Measurements from ENCODE around the gene CMTM7. TPM values are rescaled to one million over a fixed set of nuclear protein-coding genes. Genes with fewer than 3 reads are reported as not detected.

The CMTM7 gene
- total and polyA plus RNA-seq, 2 of the 8 experiments (the other 6 are each of a cell fraction or from before 2014, with no cell fraction given), result 33.3 to 65.8 TPM

DNA sequence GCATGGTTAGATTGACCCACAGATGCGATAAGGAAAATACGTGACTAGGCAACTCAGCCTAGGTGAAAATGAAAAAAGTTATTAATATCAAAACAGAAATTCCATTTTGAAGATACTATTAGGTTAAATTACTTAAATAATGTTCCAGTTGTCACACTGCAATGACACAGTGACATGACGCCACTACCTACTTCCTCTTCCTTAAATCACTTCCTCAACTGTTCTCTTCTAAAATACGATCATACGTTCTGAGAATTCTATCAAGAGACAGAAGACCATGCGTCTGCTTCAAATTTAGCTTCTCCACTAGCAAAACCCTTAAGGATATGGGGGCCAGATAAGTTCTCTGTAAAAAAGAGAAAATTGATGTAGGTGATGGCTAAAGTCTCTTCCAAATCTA, 92.8 kb downstream of the CMTM7 start (continued):
- TF ChIP-seq, protein P1, sequence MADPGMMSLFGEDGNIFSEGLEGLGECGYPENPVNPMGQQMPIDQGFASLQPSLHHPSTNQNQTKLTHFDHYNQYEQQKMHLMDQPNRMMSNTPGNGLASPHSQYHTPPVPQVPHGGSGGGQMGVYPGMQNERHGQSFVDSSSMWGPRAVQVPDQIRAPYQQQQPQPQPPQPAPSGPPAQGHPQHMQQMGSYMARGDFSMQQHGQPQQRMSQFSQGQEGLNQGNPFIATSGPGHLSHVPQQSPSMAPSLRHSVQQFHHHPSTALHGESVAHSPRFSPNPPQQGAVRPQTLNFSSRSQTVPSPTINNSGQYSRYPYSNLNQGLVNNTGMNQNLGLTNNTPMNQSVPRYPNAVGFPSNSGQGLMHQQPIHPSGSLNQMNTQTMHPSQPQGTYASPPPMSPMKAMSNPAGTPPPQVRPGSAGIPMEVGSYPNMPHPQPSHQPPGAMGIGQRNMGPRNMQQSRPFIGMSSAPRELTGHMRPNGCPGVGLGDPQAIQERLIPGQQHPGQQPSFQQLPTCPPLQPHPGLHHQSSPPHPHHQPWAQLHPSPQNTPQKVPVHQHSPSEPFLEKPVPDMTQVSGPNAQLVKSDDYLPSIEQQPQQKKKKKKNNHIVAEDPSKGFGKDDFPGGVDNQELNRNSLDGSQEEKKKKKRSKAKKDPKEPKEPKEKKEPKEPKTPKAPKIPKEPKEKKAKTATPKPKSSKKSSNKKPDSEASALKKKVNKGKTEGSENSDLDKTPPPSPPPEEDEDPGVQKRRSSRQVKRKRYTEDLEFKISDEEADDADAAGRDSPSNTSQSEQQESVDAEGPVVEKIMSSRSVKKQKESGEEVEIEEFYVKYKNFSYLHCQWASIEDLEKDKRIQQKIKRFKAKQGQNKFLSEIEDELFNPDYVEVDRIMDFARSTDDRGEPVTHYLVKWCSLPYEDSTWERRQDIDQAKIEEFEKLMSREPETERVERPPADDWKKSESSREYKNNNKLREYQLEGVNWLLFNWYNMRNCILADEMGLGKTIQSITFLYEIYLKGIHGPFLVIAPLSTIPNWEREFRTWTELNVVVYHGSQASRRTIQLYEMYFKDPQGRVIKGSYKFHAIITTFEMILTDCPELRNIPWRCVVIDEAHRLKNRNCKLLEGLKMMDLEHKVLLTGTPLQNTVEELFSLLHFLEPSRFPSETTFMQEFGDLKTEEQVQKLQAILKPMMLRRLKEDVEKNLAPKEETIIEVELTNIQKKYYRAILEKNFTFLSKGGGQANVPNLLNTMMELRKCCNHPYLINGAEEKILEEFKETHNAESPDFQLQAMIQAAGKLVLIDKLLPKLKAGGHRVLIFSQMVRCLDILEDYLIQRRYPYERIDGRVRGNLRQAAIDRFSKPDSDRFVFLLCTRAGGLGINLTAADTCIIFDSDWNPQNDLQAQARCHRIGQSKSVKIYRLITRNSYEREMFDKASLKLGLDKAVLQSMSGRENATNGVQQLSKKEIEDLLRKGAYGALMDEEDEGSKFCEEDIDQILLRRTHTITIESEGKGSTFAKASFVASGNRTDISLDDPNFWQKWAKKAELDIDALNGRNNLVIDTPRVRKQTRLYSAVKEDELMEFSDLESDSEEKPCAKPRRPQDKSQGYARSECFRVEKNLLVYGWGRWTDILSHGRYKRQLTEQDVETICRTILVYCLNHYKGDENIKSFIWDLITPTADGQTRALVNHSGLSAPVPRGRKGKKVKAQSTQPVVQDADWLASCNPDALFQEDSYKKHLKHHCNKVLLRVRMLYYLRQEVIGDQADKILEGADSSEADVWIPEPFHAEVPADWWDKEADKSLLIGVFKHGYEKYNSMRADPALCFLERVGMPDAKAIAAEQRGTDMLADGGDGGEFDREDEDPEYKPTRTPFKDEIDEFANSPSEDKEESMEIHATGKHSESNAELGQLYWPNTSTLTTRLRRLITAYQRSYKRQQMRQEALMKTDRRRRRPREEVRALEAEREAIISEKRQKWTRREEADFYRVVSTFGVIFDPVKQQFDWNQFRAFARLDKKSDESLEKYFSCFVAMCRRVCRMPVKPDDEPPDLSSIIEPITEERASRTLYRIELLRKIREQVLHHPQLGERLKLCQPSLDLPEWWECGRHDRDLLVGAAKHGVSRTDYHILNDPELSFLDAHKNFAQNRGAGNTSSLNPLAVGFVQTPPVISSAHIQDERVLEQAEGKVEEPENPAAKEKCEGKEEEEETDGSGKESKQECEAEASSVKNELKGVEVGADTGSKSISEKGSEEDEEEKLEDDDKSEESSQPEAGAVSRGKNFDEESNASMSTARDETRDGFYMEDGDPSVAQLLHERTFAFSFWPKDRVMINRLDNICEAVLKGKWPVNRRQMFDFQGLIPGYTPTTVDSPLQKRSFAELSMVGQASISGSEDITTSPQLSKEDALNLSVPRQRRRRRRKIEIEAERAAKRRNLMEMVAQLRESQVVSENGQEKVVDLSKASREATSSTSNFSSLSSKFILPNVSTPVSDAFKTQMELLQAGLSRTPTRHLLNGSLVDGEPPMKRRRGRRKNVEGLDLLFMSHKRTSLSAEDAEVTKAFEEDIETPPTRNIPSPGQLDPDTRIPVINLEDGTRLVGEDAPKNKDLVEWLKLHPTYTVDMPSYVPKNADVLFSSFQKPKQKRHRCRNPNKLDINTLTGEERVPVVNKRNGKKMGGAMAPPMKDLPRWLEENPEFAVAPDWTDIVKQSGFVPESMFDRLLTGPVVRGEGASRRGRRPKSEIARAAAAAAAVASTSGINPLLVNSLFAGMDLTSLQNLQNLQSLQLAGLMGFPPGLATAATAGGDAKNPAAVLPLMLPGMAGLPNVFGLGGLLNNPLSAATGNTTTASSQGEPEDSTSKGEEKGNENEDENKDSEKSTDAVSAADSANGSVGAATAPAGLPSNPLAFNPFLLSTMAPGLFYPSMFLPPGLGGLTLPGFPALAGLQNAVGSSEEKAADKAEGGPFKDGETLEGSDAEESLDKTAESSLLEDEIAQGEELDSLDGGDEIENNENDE (IDR thresholded peaks at IDR 0.05; ENCODE audit: insufficient replicate concordance, low read length), result no peak
- TF ChIP-seq POU5F1 (IDR thresholded peaks at IDR 0.05; ENCODE audit: low read depth, low read length), result no peak
